NCI-H1092 (cell line): ENCODE results near the gene ELF2.
"Not testable (repeated sequence)": the region's sequence is repeated elsewhere in the genome, so short reads cannot be mapped to it uniquely, and the experiment has no call there.

Experiments
- DNase-seq: peaks from one replicate; lab custom pipeline; 2025; lab: John Stamatoyannopoulos, UW

ELF2 gene

DNA sequence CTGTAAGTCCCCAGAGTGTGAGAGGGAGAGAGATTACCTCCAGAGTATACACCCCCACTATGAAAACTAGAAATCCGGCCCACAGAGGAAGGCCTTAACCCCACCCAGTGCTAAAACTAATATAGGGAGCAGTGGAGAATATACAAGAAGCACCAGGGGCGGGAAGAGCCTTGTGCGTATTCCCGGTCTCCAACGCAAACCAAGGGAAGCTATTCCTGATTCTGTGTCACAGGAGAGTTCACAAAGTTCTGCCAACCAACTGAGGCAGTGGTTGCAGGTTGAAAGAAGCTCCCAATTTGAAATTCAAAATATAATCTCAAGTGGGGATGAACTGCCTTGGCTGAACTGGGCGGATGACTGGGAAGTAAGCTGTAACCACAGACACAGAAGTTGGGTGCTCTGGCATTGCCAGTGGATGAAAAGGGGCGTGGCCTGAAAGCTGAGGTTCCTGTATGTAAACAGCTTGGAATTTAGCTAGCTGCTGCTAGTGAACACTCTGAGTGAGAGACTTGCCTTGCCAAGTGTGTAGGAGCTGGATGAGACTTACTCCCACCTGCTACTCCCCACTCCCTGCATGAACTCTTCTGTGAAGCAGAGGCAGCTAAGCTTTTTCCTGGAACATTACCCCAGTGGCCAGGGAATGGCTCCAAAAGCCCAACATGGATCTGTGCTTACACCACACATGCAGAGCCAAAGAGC, 32.7 kb downstream of the ELF2 start:
- no peak for DNase-seq

DNA sequence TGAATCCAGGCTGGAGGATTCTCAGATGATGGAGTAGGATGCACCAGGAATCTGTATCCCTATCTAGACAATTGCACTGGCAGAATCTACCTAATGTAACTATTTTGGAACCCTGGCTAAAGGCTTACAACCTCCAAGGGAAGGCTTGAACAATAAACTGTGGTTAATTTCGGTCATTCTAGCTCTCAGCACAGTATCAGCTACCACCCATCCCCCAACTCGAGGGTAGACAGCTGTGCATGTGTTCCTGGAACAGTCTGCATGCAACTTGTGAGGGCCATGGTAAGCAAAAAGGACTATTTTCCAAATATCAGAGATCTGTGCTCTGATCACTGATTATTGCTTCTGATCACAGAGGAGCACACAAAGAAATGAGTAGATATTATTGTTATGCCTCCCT, 34.0 kb downstream of the ELF2 start:
- DNase-seq: no peak

- DNase-seq: no peak
These were observed 34.9 kb downstream of the ELF2 start for GRCh38 chr4:139142087-139142486.

DNA sequence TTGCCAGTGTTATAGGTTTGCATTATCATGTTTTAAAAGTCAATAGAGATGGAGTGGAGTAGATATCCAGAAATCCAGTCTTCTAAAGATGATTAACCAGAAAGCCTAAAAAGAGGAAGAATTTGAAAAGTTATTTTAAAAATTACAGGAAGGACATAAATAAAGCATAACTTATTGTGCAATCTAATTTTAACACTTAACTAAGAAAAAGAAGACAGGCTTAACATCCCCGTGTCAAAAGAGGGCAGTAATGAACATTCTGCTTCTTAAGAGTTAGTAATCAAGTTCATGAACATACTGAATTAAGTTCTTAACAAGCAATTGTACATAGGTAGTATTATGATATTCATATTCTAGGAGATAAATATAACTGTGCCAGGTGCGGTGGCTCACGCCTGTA, 39.3 kb downstream of the ELF2 start:
- DNase-seq: no peak

GRCh38 chr4:139134403-139134802, 42.6 kb downstream of the ELF2 start:
- DNase-seq: no peak

DNA sequence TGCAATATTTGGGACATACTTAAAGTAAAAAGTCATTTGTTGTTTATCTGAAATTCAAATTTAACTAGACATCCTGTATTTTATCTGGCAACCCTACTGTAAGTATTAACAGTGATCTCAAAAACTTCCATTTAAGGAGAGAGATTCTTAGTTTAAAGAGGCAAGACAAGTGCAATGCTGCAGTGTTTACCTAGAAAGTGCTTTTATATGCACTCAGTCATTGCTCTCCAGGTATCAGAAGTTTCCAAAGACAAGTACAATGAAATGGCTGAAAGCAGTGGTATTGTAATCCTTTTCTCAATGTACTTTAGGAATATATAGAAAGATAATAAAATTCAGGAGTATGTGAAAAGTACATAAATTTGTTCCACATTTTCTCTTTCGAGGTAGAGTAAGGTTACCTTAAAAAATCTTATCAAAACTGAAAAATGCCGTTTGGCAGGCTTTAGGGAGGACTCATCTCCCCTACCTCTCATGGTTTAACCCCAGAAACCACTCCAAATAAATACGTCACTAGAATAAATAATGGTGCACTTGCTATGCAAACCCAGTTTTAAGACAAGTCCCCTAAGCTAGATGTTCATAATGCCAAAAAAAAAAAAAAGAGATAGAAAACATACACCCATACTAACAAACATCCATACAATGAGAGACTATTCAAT, 45.7 kb downstream of the ELF2 start:
- no peak for DNase-seq

DNA sequence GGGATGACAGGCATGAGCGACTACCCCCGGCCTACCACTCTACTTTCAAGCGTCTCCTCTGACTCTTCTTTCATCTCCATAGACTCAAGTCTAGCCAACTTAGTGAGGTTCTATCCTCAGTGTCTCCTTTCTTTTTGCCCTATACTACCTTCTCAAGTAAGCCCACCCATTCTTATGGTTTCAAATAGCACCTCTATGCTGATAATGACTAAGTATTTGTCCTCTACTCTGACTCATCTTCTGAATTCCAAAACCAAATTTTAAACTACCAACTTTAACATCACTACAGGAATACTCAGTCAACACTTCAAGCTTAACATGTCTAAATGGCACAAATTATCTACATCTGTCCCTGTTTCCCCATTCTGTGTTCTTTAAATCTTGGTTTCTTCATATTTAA, 47.8 kb downstream of the ELF2 start:
- no peak for DNase-seq

GRCh38 chr4:139126898-139127297, 50.1 kb downstream of the ELF2 start:
- DNase-seq: no peak

DNA sequence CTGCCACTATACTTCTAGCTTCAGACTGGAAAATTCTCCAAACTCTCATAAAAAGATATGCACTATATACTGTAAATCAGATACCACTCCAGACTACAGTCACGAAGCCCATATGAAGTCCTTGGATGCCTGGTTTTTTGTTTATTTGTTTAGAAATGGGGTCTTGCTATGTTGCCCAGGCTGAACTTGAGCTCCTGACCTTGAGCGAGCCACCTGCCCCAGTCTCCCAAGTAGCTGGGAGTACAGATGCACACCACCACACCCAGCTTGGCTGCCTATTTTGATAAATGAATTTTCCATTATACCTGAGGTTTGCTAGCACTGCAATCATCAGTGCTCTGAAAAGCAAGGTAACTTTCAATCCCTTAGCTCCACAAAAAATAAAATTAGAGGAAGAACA, 53.1 kb downstream of the ELF2 start:
- no peak for DNase-seq

DNA sequence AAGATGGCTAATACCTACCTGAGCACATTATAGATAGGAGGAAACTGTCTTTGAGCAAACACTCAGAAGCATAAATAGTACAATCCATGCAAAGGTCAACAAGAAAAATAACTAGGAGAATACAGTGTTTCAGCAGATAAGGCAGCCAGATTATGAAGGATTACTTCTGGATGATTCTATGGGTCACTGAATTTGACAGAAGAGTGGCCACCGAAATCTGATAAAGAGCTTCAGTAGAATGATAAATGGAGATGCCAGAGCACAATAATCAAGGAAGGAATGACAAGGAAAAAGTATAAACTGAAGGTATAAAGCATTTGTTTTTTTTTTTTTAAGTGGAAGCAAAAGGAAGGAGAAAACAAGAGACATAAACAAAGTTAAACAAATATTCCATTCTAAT, 58.7 kb downstream of the ELF2 start:
- DNase-seq: no peak

DNA sequence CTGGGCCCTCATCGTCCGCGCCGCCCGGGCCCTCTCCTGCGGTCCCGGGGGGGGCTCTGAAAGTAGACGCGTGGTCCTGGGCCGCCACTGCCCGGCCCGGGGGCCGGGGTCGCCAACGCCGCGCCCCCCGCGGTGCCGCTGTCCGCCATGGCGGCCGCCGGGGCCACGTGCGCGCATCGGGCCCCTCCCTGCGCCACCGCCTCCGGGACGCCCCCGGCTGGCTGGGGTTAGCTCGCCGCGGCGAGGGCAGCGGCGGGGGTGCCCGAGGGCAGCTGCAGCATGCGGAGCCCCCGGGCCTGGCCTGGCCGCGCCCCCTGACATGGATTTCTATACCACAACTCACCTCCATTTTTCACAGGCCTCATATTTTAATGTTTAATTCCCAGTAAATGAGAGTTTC, 61.8 kb downstream of the ELF2 start:
- DNase-seq: no peak

DNA sequence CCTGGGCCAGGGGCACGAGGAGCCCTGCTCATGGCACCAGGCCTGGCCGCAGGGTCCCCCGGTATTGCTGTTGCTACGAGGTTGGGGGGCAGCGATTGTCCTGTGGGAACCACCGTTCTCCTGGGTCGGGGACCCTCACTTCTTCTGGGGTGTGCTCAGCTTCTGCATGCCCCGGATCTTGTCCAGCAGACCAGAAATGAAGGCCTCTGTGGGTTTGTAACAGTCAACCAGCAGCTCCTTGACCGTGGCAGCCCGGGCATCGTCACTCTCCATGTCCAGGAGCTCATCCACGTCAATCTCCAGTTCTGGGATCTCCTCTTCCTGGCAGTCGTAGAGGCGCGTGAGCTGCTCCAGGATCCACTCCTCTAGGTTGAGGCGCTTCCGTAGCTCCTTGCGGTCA, 62.2 kb downstream of the ELF2 start:
- not testable (repeated sequence) for DNase-seq

DNA sequence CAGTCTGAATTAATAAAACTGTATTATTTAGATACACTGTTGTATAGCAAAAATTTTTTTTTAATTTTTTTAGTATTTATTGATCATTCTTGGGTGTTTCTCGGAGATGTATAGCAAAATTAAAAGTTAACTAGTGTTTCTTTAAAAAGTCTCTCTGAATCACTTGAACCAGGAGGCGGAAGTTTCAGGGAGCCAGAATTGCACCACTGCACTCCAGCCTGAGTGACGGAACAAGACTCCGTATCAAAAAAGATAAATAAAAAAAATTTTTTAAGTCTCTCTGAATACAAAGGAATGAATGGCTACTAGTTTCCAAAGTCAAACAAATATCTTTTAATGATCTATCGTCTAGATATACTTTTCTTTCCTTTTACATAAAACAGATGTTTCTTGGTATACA, 64.4 kb downstream of the ELF2 start:
- DNase-seq: no peak

GRCh38 chr4:139108567-139109128, 68.4 kb downstream of the ELF2 start:
- DNase-seq: no peak

- peak; percentile 77 for DNase-seq
These were observed 77.5 kb downstream of the ELF2 start for GRCh38 chr4:139099366-139099982.

GRCh38 chr4:139092271-139092670, 84.7 kb downstream of the ELF2 start:
- DNase-seq: no peak

DNA sequence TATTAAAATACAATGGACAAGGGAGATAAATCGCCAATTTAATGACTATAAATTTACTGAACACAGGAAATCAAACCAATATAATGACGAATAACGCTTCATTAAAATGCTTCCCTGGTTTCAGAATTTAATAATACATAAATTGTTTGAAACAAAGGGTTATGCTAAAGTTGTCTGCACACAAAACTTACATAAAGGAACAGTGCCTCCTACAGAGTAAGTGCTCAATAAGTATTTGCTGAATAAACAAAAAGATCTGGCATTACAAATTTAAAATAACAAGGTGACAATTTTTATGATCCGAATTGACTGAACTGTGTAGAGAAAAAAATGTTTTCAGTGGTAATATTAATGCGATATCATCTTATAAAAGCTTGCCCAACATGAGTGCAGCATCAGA, 91.9 kb downstream of the ELF2 start:
- no peak for DNase-seq

GRCh38 chr4:139084804-139085093, 92.3 kb downstream of the ELF2 start:
- DNase-seq: no peak

GRCh38 chr4:139083956-139084803, 92.8 kb downstream of the ELF2 start:
- DNase-seq: peak; percentile 86

GRCh38 chr4:139083607-139083955, 93.4 kb downstream of the ELF2 start:
- DNase-seq: peak; percentile 51

GRCh38 chr4:139082750-139083606, 94.0 kb downstream of the ELF2 start:
- DNase-seq: peak; percentile 96

GRCh38 chr4:139078926-139079325, 98.1 kb downstream of the ELF2 start:
- DNase-seq: no peak
